ENCODE measurements around the gene TRIO.

Gene TRIO

GRCh38 chr5:14330291-14330690 is 187.1 kb downstream of the TRIO start:
- DNase-seq, result no peak

GRCh38 chr5:14330729-14331385 is 187.7 kb downstream of the TRIO start:
- DNase-seq, result no peak

- no peak for DNase-seq
Observed at GRCh38 chr5:14331386-14331781, 188.2 kb downstream of the TRIO start.

GRCh38 chr5:14332038-14332631 is 189.0 kb downstream of the TRIO start:
- DNase-seq, result no peak

GRCh38 chr5:14332746-14333145 is 189.6 kb downstream of the TRIO start:
- DNase-seq, result no peak

GRCh38 chr5:14337593-14337992 is 194.5 kb downstream of the TRIO start:
- peak; percentile 77 for DNase-seq

- DNase-seq, result no peak
Observed at GRCh38 chr5:14339468-14339867, 196.3 kb downstream of the TRIO start.

- DNase-seq, result no peak
Observed at GRCh38 chr5:14341571-14342230, 198.6 kb downstream of the TRIO start.

- DNase-seq, result peak; percentile 54
Observed at GRCh38 chr5:14342306-14342705, 199.2 kb downstream of the TRIO start.

GRCh38 chr5:14343376-14343775 is 200.2 kb downstream of the TRIO start:
- no peak for DNase-seq

GRCh38 chr5:14347522-14347921 is 204.4 kb downstream of the TRIO start:
- DNase-seq, result no peak

- no peak for DNase-seq
Observed at GRCh38 chr5:14348142-14348541, 205.0 kb downstream of the TRIO start.

- DNase-seq, result no peak
Observed at GRCh38 chr5:14349029-14349428, 205.9 kb downstream of the TRIO start.

- DNase-seq, result no peak
Observed at GRCh38 chr5:14351086-14351661, 208.0 kb downstream of the TRIO start.

GRCh38 chr5:14351845-14352712 is 208.9 kb downstream of the TRIO start:
- peak; percentile 63 for DNase-seq

GRCh38 chr5:14353726-14354474 is 210.8 kb downstream of the TRIO start:
- peak; percentile 73 for DNase-seq

- DNase-seq, result peak; percentile 23
Observed at GRCh38 chr5:14355391-14355790, 212.2 kb downstream of the TRIO start.

GRCh38 chr5:14356305-14356704 is 213.2 kb downstream of the TRIO start:
- DNase-seq, result no peak

GRCh38 chr5:14357441-14357840 is 214.3 kb downstream of the TRIO start:
- no peak for DNase-seq

- no peak for DNase-seq
Observed at GRCh38 chr5:14357851-14358250, 214.7 kb downstream of the TRIO start.

GRCh38 chr5:14358536-14358935 is 215.4 kb downstream of the TRIO start:
- DNase-seq, result no peak
